GM06990 (cell line): Measurements from ENCODE around the gene ATP2A2.

Experiments
- DNase-seq: peaks from one replicate; pipeline ENCODE4 v3.0.0-alpha.2; 2011; ENCODE audit not compliant: insufficient read length; ENCODE audit errors: extremely low read depth
- H3K27me3 ChIP-seq: replicated peaks from 2 replicates; pipeline ENCODE4 v1.6.0; 2011; ENCODE audit warnings: low read length; ENCODE audit not compliant: control insufficient read depth, insufficient read depth
- H3K36me3 ChIP-seq: 2 replicates; pipeline ENCODE4 v1.5.1; 2011; ENCODE audit warnings: low read length; ENCODE audit not compliant: control insufficient read depth, insufficient read depth
- H3K4me3 ChIP-seq: replicated peaks from 2 replicates; pipeline ENCODE4 v1.5.1; 2011; ENCODE audit warnings: low read depth, mild to moderate bottlenecking, control low read depth, low read length
- CTCF ChIP-seq: IDR thresholded peaks from 2 replicates; pipeline ENCODE4 v1.5.1; 2011; ENCODE audit warnings: low read length, control low read depth, mild to moderate bottlenecking, inconsistent platforms; ENCODE audit not compliant: insufficient read depth, poor library complexity, severe bottlenecking

Gene ATP2A2

GRCh38 chr12:110320550-110320949, 39.5 kb downstream of the ATP2A2 start:
- no peak for TF ChIP-seq CTCF
- Histone ChIP-seq H3K4me3 (no peak overlapping the region), H3K36me3 (peaks cover 7% of the 10 kb centered on the region), H3K27me3 (no peaks in the 10 kb centered on the region)
- DNase-seq, result no peak

DNA sequence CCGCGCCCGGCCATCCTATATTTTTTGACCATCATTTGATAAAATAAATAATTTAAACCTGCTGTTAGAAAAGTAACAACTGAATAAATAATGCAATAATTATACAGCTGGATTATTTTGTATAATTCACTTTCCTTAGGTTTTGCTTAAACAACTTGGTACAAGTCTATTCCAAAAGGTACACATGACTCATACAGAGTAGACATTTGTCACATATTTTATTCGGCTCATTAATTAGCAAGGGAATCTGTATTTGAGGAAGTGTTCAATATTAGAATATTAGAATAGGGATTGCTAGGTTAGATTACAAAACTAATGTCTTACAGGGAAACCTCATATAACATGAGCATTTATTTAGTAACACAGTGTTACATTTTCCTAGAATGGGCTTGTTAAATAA, 48.7 kb downstream of the ATP2A2 start:
- no peak overlapping the region for H3K4me3 ChIP-seq
- no peaks in the 10 kb centered on the region for H3K27me3 ChIP-seq
- H3K36me3 ChIP-seq, result peaks cover 34% of the 10 kb centered on the region
- no peak for TF ChIP-seq CTCF
- DNase-seq, result no peak

DNA sequence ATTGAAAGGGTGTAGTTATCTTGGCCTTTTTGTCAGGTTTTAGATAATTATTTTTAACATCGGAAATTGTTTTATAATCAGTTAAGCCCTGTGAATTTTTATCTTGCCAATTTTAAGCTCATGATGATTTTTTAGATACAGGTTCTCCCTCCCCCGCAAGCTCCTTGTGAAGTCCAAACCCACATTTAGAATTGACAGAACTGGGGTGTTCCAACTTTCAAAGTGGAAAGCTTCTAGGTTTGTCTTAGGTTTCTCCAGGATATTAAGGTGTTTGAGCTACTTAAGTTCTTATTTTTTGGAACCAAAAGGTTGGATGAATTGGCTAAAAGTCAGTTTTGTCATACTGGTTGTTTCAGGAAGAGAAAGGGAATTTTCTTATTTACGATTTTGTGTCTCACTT, 49.1 kb downstream of the ATP2A2 start:
- no peak for DNase-seq
- Histone ChIP-seq H3K4me3 (no peak overlapping the region), H3K27me3 (no peaks in the 10 kb centered on the region), H3K36me3 (peaks cover 38% of the 10 kb centered on the region)
- TF ChIP-seq CTCF, result no peak

GRCh38 chr12:110330544-110330943, 49.5 kb downstream of the ATP2A2 start:
- no peak for DNase-seq

DNA sequence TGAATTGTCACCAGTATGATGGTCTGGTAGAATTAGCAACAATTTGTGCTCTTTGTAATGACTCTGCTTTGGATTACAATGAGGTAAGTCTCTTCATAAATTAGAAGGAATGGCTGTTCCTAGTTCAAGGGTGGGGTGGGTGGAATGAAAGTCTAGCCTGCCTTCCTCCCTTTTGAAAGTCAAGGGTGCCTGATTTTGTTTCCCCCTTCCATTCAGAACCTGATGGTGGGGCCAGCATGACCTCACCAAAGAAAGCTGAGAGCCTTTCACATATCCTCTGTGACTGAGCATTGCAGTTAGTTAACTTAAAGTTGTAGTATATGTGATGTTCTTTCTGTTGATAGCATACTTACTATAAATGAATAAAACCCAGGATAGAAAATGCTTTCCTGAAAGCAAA, 52.2 kb downstream of the ATP2A2 start:
- TF ChIP-seq CTCF, result no peak
- peaks cover 44% of the 10 kb centered on the region for H3K36me3 ChIP-seq
- H3K4me3 ChIP-seq, result no peak overlapping the region
- DNase-seq, result no peak
- H3K27me3 ChIP-seq, result no peaks in the 10 kb centered on the region

More at GRCh38 chr12:110330544-110330943, 49.5 kb downstream of the ATP2A2 start:
- Histone ChIP-seq H3K36me3 (peaks cover 41% of the 10 kb centered on the region), H3K27me3 (no peaks in the 10 kb centered on the region), H3K4me3 (no peak overlapping the region)
- no peak for TF ChIP-seq CTCF

DNA sequence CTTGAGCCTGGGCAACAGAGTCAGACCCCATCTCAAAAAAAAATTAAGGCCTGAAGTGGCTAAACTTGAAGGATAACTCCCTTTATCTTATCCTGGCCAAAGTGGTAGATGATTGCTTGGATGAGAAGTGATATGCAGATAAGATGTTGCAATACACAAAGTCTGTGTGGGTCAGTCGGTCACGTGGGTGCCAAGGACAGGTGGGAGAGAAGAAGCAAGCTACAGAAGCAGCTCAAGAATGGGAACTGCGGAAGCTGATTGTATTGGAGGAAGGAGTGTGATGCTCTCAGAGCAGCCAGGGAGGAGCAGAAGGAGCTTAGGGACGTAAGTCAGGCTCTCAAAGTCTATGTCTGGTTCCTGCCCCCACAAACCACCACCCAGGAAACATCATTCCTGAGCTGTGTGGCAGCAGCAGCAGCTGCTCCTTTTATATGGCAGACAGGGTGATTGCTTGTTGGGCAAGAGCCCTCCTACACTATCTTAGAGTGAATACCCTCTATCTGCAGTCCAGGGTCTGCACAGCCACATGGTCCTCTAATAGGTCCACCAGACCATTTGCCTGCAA, 54.5 kb downstream of the ATP2A2 start:
- no peak for DNase-seq
- Histone ChIP-seq H3K36me3 (peaks cover 49% of the 10 kb centered on the region), H3K4me3 (no peak overlapping the region), H3K27me3 (no peaks in the 10 kb centered on the region)
- TF ChIP-seq CTCF, result no peak
